NCI-H345 treated with DMSO at 0.1 percent for 48 hours (cell line): ENCODE measurements around the gene MCF2L2.
"Not testable (repeated sequence)": the region's sequence is repeated elsewhere in the genome, so short reads cannot be mapped to it uniquely, and the experiment has no call there.

Experiments used
- DNase-seq: peaks from one replicate; lab custom pipeline; 2025; ENCODE audit not compliant: unreplicated experiment; lab: John Stamatoyannopoulos, UW

Gene MCF2L2

DNA sequence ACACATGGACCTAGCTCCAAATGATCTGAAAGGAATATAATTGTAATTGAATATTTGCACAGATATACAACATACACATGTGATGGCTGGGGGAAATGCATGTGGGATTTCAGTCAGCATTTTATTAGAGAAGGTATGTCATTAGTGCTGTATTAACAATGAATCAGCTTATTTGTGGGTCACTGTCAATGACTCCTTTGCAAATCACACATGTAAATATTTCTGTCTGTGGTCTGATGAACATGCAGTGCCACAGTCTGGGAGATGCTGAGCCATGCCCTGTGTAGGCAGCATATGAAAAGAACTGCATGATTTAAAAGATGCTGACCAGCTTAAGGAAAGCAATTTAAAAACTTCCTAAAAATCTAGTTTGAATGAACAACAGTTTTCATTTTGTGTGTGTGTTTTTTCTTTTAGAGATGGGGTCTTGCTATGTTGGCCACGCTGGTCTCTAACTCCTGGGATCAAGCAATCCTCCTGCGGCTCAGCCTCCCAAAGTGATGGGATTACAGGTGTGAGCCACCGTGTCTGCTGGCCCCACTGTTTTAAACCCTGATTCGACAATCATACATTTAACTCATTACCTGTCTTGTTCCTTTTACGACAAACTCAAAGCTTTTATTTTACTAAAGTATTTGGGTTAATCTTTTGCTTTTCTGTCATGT is 176.2 kb downstream of the MCF2L2 start:
- no peak for DNase-seq

DNA sequence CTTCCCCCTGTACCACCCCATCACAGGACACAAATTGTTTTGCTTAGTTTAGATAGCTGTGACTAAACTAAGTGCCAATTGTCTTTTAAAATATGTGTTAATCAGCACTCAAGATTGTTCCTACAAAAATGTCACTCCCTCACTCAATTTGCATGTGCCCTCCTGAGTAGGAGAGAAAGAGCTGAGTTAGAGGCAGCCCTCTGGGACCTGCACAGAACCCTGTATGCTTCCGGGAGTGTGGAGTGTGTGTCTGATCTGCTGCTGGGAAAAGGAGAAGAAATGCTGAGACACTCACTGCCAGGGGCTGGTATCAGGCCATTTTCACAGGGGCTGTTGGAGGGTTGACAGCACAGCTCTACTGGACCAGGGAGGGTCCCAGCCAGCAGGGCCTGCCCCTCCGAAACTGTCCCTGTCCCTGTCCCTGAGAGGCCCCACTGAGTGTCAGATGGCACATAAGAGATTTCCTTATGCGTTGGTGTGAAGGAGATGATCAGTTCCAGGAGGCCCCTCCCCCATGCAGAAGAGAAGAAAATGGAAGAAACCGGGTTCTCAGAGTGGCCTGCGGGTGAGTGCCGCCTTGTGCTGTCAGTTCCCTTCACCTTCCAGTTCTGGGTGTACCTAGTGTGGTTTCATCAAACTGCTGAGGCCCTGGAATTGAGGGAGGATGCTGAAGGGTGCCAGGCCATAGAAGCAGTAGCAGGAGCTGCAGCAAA is 179.3 kb downstream of the MCF2L2 start:
- DNase-seq = no peak

DNA sequence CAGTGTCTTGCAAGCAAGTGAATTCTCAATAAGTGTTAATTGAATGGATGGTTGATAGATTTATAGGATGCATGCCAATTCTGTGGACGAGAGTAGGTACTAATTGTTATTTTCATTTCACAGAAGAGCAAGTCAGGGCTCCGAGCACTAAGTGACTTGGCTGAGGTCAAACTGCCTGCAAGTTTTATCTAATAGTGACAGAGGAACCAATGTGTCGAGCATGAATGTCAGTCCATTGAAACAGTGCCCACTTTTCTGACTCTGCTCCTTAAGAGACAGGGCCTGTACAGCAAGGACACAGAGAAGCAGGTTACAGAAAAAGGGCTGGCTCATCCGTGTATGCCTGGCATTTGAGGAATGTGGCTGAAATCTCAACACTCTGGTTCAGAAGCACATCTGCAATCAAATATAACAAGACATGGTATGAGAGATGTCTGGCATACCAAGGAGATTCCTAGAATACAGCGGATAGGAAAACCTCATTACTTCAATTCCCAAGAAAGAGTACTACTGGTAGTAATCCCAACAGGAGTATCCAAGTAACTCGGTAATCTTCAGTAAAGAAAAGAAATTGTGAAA is 181.3 kb downstream of the MCF2L2 start:
- DNase-seq = no peak

DNA sequence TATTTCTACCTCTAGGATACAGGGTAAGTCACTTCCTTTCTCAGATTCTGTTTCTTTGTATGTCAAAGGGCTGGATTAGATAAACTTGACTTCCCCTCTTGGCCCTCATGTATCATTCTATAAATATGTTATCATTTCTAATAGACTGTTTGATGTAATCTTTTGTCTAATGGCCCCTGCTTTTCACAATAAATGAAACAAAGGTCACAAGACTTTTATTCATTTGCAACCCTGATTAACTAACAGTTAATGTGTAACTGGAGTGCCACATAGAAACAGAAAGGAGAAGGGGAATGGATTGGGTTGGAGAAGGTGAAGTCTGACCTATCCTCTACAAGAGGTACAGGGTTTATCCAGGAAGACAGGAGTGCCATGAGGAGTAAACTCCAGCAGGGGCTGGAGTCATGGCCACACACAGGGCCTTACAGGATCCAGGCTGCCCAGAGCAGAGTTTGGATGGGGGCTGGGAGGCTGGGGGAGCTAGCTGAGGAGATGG is 183.4 kb downstream of the MCF2L2 start:
- DNase-seq = no peak

DNA sequence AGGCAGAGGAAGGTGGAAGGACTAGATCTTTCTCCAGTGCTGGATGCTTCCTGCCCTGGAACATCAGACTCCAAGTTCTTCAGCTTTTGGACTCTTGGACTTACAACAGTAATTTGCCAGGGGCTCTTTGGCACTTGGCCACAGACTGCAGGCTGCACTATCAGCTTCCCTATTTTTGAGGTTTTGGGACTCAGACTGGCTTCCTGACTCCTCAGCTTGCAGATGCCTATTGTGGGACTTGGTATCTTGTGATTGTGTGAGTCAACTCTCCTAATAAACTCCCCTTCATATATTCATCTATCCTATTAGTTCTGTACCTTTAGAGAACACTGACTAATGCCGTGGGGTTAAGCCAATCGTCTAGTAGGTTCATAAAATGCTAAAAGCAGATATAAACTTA is 184.2 kb downstream of the MCF2L2 start:
- DNase-seq = no peak

DNA sequence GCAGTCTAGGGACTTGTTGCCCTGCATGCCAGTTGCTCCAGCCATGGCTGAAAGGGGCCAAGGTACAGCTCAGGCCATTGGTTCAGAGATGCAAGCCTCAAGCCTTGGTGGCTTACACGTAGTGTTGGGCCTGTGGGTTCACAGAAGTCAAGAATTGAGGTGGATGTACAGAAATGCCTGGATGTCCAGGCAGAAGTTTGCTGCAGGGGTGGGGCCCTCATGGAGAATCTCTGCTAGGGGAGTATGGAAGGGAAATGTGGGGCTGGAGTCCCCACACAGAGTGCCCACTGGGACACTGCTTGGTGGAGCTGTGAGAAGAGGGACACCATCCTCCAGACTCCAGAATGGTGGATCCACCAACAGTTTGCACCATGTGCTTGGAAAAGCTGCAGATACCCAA is 186.0 kb downstream of the MCF2L2 start:
- no peak for DNase-seq

DNA sequence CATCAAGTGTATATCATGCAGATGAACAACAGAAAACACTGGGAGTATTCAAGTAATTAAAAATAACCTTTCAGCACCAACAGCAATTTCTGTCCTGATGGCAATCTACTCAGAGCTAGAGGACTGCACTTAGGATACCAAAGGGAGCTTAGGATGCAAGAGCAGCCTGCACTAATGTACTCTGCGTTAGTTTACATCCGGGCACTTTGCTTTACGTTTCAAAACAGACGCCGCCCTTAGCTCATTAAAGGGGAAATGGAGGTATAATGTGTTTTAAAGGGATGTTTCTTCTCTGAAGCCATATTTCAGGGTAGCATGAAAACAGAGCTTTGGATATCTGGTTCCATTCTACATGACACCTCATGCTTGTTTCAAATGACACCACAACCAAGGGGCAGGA is 189.4 kb downstream of the MCF2L2 start:
- no peak for DNase-seq

DNA sequence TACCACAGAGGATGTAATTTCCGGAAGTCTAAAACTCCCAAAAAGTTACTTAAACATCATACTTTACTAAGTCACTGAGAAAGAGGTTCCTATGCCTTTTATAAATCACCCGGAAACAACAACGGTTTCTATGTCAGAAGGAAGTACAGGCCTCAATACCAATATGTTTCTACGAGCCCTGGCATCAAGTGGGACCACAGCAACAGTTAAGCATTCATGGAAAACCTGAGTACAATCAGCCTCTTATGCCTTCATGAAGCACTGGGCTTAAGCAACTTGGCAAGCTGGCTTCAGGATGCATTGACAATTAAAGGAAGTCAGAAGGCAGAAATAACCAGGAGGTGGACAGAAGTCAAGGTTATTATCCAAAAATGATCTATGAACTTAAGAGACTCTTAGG is 194.5 kb downstream of the MCF2L2 start:
- no peak for DNase-seq

DNA sequence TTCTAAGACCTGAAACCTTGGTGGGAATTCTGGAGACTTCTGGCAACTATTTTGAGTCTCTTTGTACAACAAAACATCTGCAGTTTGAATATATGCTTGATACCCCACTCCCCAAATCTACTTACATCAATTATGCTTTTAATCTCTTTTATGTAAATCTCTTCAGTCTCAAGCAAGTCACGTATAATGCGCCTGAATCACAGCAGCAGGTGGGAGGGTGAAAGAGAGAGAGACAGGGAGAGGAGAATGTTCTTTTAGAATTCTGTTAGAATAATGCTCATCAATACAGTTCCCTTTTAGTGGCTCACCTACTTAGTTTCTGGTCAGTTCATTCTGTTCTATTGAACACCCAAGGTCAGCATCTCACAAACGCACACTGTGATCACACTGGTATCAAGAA is 197.6 kb downstream of the MCF2L2 start:
- no peak for DNase-seq

DNA sequence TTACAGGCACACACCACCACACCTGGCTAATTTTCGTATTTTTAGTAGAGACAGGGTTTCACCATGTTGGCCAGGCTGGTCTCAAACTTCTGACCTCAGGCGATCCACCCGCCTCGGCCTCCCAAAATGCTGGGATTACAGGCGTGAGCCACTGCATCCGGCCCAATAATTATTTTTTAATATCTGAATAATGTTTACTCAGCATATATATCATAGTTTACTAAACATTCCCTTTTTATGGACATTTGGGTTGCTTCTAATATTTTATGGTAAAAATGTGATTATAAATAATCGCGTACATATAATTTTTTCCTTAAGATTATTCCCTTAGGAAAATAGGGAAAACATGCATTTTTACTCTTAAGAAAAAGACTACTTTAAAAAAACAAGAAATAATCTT is 198.2 kb downstream of the MCF2L2 start:
- not testable (repeated sequence) for DNase-seq

DNA sequence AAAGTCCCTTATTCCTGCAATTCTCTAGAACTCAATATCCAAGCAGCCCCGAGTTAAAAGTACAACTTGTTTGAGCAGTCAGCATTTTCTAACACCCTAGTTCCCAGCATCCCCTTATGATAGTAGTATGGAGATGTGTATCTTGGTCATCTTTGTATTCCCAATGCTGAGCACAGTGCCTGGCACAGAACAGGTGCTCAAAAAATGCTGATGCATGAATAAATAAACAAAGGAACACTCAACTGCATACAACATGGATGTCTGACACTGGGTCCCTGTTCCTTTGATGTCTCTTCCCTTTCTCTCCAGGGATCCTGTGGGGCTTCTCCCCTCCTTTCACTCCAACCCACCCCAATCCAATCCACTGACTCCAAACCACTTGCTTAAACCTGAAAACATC is 199.2 kb downstream of the MCF2L2 start:
- DNase-seq = no peak

DNA sequence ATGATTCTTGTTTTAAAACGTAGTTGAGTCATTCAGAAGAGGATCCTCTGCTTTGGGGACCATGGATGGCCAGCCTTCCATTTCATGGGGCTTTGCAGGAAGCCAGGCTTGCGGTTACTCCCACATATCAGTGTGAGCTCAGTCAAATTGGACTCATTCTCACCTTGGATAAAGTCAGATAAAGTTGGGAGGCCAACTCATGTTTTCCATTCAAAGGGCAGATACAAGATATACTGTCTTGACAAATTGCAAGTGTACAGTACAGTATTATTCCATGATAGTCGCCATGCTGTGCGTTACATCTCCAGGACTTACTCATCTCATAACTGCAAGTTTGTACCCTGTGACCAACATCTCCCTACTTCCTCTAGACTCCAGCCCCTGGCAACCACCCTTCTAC is 200.8 kb downstream of the MCF2L2 start:
- DNase-seq = no peak

DNA sequence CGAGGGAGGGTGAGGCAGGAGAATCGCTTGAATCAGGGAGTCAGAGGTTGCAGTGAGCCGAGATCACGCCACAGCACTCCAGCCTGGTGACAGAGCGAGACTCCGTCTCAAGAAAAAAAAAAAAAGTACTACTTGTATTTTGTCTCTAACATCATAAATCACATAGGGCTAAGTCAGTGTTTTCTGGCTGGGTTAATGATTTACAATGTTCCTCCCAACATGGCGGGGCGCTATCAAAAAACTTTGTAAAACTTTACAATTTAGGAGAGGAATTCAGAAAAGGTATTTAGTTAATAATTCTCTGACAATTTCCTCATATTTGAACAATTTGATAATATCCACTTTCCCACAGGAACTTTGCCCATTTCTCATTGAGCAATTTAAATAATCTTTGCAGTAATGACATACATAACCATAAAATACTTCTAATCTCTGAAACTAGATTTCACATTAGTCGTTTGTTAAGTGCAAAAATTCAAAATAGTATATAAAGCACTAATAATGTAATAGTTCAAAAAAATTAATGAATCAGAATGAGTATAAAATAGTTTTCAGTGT is 202.0 kb downstream of the MCF2L2 start:
- no peak for DNase-seq

DNA sequence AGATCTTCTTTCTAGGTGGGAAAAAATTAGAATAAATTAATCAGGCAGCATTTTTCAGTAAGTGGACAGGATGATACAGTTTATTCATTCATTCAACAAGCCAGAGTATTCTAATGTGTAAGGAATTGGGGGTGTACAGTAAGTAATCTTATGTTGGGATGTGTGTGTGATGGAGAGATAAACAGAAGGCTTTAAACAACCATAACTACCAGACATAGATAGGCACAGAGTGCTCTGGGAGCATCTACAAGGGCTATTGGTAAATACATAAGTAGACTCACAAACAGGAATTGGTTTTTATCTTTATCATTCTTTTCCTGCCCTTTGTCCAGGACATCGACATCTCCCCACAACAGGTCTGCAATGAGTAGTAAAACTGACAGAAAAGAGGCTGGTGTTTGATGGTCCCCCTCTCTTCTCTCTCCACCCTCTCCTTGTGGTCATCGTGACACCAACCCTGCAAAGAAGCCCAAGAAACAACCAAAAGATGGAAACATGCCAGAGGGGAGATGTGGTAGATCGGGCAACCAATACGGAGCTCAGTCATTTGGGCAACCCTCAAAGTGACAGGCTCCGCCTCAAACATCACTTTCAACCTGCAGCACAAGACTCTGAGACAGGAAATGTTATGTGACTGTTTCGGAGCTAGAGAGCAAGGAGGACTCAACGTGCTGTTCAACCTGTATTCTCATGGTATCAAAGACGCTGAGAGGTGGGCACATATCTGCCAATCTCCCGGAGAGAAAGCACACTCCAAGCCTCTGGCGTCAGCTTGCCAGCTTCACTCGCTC is 204.0 kb downstream of the MCF2L2 start:
- no peak for DNase-seq

DNA sequence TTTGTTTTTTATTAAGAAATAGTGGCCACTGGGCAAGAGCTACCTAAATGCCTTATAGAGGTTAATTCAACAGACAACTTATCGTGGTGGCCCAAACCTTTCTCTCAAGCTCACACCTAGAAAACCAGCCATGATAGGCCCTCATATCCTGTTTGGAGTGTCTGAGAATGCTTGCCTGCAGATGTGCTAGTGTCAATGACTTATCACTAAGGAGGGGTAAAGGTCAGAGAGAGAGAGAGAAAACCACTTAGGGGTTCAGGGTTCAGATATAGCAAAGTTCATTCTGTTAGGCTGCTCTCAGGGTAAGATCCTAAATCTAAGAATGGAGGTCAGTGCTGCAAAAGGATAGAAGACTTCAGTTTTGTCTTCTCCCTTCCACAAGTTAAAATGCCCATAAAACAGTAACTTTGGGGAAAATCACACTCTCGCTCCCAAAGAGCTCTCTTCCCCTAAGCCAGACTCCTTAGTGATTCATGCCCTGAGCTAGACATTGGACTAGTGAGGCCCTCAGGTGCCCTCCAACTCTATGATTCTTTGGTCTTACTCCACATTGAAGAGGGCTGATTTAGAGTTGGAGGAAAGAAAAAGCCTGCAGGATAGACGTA is 205.7 kb downstream of the MCF2L2 start:
- no peak for DNase-seq

DNA sequence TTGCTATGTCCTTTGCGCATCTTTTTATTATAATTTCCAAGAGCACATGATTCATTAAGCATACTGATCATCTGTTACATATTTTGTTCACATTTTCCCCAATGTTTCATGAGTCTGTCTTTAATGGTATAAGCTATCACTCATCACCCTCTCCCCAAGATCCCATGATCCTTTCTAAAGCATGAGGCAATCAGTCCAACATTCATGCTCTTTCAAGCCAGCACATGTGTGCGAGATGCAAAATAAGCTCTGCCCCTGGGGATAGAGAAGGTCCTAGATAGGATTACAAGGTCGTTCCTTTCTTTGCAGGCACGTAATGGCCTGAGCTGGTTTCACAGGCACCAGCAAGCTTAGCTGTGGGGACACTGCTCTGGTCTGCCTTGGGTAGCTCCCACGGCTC is 207.6 kb downstream of the MCF2L2 start:
- DNase-seq = no peak

DNA sequence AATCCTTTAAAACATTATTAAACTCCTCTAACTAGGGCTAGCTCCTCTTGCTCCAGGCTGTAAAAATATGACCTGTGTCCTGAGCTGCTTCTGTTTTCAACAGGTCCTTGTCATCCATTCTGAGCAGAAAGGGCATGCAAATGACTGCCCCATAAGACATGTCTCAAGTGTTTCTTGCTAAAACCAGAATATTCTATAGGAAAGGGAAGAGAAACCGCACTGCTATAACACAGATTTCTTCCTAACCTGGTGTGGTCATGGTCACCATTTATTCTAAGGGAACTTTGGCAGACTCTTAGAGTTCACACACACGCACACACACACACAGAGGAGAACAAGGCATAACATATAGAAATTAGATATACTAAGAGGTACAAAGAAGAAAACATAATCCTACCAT is 209.6 kb downstream of the MCF2L2 start:
- DNase-seq = no peak

DNA sequence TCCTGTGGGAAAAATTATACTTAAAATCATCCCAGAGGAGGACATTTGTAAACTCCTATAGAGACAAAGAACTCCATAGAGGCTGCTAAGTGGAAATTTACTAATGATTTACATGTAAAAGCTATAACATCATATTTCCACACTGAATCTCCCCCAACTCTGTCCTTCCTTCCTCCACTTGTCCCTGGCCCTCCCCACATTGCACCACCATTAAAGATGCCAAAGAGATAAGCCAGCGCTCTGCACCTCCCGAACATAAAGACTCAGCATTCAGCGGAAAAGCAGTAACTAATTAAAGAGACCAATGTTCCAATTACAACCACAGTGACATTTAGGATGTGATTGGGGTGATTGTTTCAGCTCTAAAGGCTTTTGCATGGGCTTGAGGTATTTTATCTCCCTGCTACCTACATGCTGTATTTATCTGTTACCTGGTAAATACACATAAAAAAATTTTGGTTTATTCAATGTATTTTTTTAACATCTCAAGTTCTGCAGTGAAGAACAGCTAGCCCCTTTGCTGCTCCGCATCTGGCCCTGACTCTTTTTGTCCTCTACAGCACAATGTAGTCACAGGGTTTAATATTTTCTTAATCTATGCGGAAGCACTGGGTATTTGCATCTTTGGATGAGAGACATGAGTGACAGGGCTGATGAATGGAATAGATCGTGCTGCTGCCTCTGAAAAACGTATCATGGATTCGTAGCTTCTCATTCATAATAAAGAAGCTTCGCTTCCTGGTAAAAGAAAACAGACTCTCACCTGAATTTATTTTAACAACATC is 210.7 kb downstream of the MCF2L2 start:
- no peak for DNase-seq

DNA sequence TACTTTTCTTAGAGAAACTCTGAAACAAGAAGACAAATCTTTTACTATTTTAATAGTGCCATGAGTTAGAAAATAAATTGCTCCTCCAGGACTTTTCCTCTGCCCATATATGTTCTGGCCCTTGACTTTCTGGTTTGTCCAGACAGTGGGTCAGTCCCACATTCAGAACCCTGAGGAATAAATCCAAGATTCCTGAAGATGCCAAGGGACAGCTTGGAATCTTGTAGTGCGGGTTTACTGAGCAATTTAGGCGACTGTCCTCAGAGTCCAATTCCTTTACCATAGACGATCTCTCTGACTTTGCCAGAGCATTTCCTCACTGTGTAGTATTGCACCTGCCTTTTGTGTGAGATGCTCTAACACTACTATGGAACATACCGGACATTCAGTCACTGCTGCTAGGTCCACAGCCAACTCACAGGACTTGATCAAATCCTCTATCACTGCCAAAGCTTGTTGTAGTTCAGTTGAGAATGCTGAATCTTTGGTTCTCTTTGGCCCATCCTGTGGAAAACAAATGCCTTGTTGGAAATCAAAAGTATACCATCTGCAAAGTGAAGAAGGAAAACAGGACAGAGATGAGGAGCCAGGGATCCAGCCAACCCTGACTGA is 212.7 kb downstream of the MCF2L2 start:
- DNase-seq = no peak

DNA sequence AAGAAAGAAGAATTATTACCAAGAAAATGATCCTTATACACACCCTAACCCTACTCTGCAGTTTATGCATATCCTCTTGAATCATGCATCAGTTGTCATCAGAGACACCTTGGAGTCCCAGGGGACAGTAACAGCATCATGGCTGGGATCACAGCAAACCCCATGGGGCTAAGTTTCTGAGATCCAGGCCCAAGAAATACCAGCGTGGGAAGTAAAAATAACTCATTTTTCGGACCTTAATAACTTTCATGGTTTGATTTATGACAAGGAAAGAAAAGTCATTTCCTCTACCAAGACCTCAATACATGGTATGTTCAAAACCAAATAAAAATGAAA is 214.2 kb downstream of the MCF2L2 start:
- DNase-seq = no peak
